SU-DHL-6 (cell line): Measurements from ENCODE around the gene RALGPS1.

Experiments
- EZH2phosphoT487 ChIP-seq: fragments of 200-600 bp; sonication (generic), shearing (Covaris generic); conservative IDR thresholded peaks from 2 replicates; pipeline ENCODE4 v1.6.1; 2018; ENCODE audit warnings: mild to moderate bottlenecking, antibody characterized with exemption, low read length, moderate library complexity, mixed read lengths
- TF ChIP-seq, protein P1 (sequence below): fragments of 200-600 bp; sonication (generic); IDR thresholded peaks from one replicate; pipeline ENCODE4 v1.5.1; 2017; ENCODE audit warnings: antibody characterized with exemption, mild to moderate bottlenecking, low read length, moderate library complexity; ENCODE audit not compliant: insufficient read depth, poor library complexity, severe bottlenecking

DNA sequence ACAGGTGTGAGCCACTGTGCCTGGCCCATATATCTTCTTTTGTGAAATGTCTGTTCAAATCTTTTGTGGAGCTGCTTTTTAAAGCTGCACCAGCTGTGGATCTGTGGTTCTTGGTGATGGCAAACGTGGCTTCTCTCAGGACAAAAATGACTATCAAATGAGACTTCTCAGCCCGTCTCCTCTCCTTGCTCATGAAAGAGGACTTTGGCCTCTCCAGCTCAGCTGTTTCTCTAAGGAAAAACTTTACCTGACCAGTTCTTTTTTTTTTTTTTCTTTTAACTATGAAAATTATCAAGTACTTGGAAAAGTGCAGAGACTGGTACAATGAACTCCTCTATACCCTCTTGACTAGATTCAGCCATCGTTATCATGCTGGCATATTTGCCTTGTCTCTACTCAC, 44.8 kb downstream of the RALGPS1 start:
- TF ChIP-seq, protein P1, sequence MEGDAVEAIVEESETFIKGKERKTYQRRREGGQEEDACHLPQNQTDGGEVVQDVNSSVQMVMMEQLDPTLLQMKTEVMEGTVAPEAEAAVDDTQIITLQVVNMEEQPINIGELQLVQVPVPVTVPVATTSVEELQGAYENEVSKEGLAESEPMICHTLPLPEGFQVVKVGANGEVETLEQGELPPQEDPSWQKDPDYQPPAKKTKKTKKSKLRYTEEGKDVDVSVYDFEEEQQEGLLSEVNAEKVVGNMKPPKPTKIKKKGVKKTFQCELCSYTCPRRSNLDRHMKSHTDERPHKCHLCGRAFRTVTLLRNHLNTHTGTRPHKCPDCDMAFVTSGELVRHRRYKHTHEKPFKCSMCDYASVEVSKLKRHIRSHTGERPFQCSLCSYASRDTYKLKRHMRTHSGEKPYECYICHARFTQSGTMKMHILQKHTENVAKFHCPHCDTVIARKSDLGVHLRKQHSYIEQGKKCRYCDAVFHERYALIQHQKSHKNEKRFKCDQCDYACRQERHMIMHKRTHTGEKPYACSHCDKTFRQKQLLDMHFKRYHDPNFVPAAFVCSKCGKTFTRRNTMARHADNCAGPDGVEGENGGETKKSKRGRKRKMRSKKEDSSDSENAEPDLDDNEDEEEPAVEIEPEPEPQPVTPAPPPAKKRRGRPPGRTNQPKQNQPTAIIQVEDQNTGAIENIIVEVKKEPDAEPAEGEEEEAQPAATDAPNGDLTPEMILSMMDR, result no peak
- no peak for TF ChIP-seq EZH2phosphoT487
